NOMO-1 (cell line): ENCODE measurements around the gene ETS1.
A peak's percentile ranks its signal among the peaks of the same experiment; 100 is the strongest.

Experiments
- DNase-seq, 2 experiments: peaks; one replicate each; lab custom pipeline; 2025; ENCODE audit not compliant: unreplicated experiment in 2 of 2; lab: John Stamatoyannopoulos, UW

Gene ETS1

DNA sequence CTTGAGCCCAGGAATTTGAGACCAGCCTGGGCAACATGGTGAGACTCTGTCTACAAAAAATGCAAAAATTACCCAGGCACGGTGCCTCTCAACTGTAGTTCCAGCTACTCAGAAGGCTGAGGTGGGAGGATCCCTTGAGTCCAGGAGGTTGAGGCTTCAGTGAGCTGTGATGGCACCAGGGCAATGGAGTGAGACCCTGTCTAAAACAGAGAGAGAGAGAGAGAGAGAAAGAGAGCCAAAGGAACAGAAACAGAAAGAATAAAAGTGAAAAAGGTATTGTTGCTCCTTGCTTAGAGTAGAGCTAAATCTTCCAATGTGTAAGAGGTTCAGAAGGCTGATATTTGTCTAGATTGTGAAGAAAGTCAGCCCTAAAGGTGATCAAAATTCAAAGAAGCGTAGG, 8.9 kb upstream of the ETS1 start:
- no peak for DNase-seq

DNA sequence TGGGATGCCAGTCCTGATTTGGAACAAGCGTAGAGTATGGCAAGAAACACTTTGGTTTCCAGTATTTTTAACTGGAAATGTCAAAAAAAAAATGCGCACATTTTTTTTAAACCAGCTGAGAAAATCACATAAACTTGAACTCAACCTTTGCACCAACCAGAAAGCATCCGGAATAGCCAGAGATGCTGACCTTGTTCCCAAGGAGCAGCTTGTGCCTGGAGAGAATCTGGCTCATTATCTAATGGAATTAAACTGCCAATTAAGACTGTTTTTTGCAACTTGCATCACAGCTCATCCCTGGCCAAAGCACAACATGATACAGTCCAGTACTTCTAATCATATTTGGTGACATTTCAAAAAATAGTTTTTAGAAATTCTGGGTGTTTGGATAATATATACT, 8.4 kb upstream of the ETS1 start:
- DNase-seq, result no peak

DNA sequence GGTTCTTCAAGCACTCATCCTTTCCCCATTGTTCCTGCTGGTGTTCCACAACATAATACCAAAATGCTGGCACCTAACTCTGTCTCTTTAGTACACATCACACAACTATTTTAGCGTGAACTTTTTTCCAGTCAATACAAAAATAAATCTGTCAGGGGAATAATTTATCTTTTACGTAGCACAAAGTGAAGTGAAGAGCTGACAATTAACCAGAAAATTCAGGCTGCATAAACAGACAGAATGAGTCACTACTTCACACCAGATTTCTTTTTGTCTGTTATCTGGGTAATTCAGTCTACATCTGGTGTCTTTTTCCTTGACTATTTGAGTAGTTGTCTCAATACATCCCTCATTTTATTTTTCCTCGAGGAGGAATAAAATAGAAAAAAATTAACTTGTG, 7.9 kb upstream of the ETS1 start:
- no peak for DNase-seq

DNA sequence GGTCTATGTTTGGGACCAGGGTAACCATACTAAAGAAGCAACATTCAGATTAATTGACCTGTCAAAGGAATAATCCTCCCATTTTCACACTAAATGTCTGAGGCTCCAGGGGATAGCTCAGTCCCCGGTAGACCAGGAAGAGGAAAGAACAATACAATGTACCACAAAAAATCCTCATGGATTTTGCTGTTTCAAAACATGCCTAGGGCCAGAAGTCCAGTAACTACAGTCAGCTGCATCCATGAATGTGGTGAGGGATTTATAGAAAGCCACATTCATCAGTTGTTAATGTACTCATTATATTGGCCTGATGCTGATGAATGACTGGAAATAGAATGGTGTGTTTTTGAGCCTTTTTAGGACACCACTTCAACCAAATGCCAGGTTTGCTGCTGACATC, 6.9 kb upstream of the ETS1 start:
- no peak for DNase-seq

DNA sequence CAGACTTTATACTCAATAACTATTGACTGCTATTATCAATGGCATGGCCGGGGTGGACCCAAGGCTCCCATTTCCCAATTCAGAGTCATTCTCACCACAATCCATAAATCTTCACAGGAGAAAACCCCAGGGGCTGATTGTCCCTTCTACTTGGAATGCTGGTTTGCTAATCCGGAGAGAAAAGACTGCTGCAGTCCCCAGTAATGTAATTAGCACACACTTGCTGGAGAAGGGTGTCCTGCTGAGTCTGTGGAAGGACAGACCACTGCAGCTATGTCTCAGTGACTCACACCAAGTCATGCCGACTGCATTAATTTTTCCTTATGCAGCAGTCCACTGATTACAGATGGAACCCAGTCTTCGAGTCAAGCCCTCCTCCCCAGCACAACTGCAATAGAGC, 5.9 kb upstream of the ETS1 start:
- no peak for DNase-seq

DNA sequence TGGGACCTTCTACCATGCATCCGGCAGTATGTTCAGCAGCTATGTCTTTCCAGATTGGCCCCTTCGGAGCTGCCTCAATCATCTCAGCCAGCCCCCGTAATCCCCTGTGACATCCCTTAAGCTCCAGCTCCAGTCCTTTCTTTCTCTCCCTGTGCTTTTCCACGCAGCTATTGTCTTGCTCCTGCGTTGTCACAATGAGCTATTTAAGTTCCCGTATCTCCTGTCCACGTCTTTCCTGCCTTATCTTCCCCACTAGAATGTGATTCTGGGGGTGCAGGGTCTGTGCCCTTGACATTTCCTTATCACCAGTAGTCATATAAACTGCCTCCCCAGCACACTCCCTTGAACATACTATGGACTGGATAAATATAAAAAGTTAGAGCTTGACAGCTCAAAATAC, 5.1 kb upstream of the ETS1 start:
- no peak for DNase-seq

DNA sequence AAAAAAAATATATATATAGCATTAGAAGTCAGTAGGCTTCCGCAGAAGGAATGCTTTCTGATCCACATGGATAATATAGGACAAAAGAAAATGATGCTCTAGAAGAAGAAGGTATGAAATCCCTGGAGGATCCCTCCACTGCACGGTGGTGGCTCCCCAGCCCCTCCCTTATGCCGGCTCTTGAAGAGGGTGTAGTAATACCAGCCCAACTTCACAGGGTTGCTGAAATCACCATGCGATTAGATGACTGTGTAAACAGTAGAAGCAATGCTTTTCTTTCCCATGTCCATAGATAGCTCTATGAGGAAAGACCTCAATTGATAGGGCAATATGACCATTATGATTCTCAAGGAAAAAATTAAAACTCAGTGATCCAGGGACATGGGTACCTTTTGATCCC, 3.2 kb upstream of the ETS1 start:
- no peak for DNase-seq

DNA sequence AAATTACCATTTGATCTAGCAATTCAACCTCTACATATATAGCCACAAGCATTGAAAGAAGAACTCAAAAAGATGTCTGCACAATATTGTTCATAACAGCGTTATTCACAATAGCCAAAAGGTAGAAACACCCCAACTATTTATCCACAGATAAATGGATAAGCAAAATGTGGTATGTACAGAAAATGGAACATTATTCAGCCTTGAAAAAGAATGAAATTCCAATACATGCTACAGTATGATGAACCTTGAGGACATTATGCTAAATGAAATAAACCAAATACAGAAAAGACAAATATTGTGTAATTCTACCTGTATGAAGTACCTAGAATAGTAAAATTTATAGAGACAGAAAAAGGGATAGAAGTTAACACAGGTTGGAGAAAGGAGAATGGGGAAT, 2.6 kb upstream of the ETS1 start:
- DNase-seq, result no peak

DNA sequence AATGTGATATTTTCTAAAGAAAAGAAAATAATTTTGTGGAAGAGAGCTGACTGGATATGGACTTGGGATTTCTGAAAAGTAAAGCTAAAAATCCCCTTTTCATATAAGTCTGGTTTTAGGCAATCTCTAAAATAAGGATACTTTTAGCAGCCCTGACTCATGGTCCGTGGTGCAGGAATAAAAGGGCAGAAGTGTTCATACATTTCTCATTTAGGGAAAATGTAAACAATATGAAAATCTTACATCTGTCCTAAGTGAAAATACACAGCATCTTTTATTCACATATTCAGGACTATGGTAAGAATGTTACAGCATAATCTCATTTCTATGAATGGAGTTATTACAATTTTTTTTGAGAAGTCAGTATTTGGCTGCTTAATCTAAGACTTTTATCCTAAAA, 735 bp upstream of the ETS1 start:
- no peak for DNase-seq

DNA sequence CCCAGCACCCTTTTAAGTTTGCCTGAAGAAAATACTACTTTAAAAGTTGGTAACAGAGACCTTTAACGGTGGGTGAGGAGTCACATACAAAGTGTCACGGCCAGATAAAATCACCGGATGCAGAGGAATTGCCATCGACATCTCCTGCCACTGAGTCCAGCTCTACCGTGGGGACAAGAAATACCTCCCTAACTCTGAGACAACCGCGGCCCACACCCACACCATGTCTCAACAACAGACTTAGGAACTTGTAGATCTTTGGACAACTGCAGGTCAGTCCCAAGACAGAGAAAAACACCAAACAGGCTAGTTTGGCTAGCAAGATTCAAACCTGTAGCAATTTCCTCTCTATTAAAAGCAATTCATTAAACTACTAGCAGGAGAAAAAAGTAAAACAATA, 669 bp downstream of the ETS1 start:
- no peak for DNase-seq

DNA sequence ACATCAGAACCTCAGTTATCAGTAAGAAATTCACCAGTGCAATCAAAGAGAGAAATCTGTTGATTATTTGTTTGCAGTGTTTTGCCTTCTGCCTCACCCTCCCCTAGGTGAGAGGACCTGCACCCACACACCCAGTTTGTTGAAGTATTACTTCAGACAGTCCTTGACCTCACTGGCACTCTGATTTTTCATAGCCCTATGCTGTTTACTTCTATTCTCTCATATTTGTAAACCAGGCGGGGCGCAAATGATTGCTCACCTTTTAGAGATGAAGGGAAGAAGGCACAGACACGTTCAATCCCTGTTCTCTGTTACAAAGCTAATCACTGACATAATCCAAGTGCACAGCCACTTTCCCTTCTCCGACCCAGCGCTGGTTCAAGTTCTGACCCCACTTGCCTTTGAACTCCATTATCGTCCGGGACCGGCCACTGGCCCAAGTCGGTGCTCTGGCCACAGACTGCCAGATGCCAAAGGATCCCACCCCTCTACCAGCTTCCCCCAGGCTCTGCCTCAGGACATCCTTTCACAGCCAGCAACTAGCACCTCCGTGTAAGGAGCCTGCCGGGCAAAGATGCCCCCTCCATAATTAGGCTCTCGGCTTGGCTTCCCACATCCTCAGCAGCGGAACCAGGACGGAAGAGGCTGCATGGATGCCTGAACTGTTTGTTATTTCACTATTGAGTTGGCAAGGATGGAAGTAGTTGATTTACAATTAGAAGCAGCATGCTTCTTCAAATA, 1.7 kb downstream of the ETS1 start:
- no peak for DNase-seq

DNA sequence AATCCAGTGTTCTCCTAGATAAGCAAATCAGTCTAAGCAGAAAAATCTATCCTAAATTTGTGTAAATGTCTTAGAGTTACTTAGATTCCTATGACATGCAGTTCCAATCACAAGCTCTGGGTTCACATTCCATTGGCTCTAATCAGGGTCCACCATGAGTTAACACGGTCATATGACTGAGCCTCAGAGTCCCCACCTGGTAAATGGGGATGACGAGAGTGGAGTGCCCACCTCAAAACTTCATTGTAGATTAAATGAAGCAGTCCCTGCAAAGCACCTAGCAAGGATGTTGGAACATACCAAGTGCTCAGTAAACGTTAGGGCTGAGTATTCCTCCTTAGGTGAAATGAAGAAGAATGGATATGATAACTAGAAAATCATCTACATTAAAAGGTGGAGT, 3.1 kb downstream of the ETS1 start:
- DNase-seq, result no peak

DNA sequence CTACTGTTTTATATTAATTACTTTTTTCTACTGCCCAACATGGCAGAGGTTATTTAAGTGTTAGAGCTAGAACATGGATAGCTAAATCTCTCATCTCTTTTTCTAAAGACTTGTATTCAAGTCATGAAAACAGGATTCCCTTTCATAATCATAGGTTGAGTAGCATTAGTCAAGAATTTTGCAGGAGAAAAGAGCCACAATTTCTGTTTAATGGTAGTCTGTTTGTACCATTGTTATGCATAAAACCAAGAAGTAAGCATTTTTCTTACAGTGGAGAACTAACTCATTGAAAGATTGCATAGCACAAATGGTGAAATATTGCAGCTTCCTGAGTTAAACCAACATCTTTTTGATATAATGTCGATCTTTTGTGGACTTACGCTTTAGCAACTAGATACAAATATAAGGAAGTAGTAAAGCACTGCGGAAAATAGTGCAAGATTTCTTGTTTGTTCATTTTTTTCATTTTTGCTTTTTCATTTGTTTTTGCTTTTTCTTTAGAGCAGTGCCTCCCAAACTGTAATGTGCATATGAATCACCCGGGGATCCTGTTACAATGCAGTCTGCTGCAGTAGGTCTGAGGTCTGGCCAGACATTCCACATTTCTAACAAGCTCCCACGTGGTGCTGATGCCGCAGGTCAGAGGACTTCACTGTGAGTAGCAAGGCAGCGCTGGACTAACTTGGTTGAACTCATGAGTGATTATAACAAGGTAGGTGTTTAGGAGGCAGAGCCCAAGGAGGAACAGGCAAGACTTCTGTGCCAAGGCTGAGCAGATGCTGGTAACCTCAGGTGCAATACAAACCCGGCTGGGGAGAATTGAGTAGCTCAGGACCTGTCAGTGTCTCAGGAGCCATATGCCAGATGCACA, 4.6 kb downstream of the ETS1 start:
- DNase-seq, result peak; percentile 54 to 74

DNA sequence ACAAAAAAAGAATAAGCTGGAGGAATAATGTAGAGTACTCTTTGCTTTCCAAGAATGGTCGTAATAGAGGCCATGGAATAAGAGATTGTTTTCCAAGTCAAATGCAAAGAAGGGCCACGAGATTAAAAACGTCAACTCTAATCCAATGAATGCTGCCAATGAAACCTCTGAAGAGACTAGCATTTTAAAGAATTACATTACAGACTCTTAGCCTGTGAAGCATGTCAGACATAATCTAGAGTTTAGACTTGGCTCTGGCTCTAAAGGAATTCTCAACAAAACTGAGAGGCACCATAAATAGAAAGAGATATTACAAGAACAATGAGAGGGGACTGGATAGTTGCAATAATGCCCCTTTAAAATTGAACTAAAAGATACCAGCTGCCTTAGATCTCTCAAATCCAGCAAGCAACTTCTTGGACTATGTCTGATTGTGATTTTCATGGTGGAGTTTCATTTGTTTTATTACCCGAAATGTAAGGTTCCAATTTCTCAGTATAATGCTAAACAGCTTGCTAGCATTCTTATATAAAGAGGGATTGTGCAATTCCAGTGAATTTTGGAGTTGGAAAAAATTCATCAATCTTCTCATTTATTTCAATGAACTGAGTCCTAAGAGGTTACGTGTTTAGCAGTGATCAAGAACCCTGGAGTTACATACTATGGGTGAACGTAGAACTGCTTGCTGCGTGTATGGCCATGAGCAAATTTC, 5.6 kb downstream of the ETS1 start:
- no peak for DNase-seq

DNA sequence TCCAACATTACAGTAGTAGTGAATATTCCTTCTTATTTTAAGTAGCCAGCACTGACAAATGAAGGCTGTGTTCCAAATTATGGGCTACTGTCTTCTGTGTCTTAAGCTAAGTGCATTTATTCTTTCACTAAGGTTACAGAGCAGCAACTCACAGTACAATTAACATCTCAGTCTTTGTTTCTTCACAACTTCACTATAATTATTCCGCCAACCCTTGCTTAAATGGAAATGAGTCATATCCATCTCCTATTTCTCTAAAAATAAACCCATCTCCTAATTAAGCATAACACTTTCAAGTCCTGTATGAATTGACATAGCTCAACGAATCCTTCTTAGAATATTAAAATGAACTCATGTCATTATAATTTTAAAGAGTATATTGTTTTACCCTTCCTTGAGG, 6.7 kb downstream of the ETS1 start:
- DNase-seq, result peak; percentile 43 to 90

DNA sequence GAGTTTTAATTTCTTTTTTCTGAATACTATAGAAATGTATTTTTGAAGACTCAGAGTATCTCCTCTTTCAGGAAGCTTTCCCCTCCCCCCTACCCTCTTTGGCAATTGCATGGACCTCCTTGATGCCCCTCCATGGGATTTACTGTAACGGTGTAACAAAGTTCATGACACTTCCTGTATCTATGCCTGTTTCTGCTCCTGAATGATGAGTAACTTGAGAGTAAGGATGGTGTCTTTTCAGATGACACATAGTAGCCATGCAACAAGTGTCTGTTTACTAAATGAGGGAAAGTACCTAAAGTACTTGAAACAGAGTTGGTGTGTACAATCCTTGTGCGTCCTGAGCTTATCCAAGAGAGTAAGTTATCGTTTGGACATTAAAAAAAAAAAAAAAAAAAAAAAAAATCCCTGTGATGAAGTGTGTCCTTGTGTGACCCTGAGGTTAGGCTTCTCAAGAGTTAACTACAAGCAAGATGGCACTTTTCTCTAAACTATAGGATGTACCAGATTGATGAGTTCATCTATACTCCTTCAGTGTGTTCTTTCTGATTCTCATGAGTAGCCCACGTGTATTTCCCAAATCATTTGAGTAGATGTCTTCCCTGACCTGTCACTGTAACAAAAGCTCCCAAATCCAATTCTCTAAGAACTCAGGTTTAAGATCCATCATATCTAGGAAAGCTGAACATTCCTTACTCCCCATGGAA, 7.4 kb downstream of the ETS1 start:
- peak in 1 of 2 experiments; percentile 61 for DNase-seq

DNA sequence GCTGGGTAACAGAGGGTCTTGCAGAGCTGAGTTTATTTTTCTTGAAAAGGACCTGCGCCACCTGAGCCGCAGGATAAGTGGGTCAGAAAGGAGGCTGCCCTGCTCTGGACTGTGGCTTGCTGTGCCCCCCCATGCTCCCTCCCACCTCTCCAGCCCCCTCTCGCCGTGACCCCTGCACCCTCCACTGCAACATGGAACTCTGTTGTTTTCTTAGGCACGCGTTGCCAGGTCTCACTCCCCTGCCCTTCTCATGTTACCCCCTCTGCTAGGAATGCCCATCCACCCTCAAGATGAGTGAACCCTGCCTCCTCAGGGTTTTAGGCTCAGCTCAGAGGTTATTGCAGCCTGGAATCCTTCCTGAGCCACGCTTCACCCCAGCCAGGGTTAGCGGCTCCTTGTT, 10.8 kb downstream of the ETS1 start:
- DNase-seq, result no peak

DNA sequence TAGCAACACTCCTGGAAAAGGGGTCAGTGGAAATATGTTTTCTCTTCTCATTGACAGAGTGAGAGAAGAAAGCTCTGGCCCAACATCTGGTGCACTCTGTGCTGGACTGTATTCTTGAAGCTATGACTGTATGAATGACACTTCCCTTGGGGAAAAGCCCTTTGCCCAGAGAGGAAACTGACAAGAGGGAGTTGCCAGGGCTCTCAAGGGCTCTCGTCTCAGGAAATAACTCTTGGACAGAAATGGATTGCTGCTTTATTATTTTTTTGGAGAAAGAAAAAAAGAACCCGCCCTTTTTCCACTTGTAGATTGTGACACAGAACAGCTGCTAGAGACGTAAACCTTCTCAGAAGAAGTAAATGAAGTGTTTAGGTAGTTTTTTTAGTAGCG, 11.4 kb downstream of the ETS1 start:
- DNase-seq, result peak in 1 of 2 experiments; percentile 66

DNA sequence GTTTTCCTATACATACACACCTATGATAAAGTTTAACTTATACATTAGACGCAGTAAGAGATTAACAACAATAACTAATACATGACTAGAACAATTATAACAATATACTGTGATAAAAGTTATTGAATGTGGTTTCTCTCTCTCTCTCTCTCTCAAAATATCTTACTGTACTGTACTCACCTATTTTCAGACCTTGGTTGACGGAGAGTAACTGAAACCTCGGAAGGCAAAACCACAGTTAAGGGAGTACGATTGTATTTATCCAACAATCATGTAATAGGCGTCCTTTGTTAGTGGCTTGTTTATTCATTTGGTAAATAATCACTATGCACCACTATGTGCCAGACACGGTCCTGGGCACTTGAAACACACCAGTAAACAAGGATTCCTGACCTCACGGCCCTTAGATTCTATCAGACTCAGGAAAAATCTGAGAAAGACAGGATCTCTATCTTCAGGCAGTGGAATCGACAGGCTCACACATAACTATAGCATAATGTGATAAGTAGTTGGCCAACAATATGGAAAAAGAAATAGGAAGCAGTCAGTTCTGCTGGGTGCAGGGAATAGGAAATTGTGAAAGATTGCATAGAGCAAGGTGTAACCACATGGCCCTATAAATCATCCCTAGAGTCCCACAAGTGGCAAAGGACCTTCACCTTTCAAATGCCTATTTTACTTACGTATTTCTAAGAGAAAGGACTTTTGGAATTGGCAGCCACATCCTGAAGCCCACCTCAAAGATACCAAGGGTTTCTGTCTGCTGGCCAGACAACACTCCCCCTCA, 12.0 kb downstream of the ETS1 start:
- peak; percentile 83 to 87 for DNase-seq

DNA sequence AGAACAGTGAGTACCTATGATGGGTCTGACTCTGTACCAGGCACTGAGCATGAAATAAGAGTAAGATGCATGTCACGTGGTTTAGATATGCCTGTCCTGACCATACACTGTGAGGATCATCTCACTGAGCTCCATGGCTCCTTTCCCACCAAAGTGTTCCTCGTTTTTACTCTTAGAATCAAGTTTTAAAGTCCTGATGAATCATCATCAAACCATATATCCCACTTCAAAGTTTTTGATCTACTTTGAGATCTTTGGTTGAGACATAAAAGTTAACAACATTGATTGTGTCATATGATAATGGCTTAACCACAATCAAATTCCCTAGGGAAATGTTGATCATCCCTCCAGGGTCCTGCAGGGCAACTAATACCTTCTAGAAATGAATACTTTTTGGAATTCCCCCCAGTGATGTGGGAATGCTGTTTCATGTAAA, 12.8 kb downstream of the ETS1 start:
- DNase-seq, result no peak
